ENCODE data around the gene ZSCAN29.

The ZSCAN29 gene

GRCh38 chr15:43330780-43331087, 40.1 kb downstream of the ZSCAN29 start:
- peak; percentile 34; the same call in 2 of the 3 replicates for ATAC-seq
- TF ChIP-seq ZFP30 (CRISPR knock-in tag; IDR thresholded peaks at IDR 0.05) (0 out of 2 replicates have a peak, but pooled peaks have one; percentile 11), BACH2 (CRISPR knock-in tag; IDR thresholded peaks at IDR 0.05; ENCODE audit: borderline replicate concordance) (no peak), ARNTL (CRISPR knock-in tag; IDR thresholded peaks at IDR 0.05; ENCODE audit: borderline replicate concordance, low read depth) (no peak)

- peak; percentile 96 for ATAC-seq
- no peak for TF ChIP-seq PATZ1 (CRISPR knock-in tag; IDR thresholded peaks at IDR 0.05; ENCODE audit: borderline replicate concordance)
- TF ChIP-seq OSR1 (CRISPR knock-in tag; IDR thresholded peaks at IDR 0.05) = no peak
- no peak for TF ChIP-seq ZNF70 (CRISPR knock-in tag; IDR thresholded peaks at IDR 0.05)
- TF ChIP-seq ZNF8 (CRISPR knock-in tag; IDR thresholded peaks at IDR 0.05) = no peak
- no peak for TF ChIP-seq TSHZ2 (CRISPR knock-in tag; IDR thresholded peaks at IDR 0.05)
- no peak for TF ChIP-seq CREB5 (CRISPR knock-in tag; IDR thresholded peaks at IDR 0.05; ENCODE audit: low read depth)
- TF ChIP-seq ISL1 (CRISPR knock-in tag; IDR thresholded peaks at IDR 0.05) = no peak
- no peak for TF ChIP-seq ARNTL (CRISPR knock-in tag; IDR thresholded peaks at IDR 0.05; ENCODE audit: borderline replicate concordance, low read depth)
- no peak for TF ChIP-seq TCF4 (CRISPR knock-in tag; IDR thresholded peaks at IDR 0.05; ENCODE audit: borderline replicate concordance)
- no peak for TF ChIP-seq CSDC2 (CRISPR knock-in tag; IDR thresholded peaks at IDR 0.05)
- TF ChIP-seq BACH2 (CRISPR knock-in tag; IDR thresholded peaks at IDR 0.05; ENCODE audit: borderline replicate concordance) = no peak
- no peak for TF ChIP-seq ZFP30 (CRISPR knock-in tag; IDR thresholded peaks at IDR 0.05)
- TF ChIP-seq ZC3H10 (CRISPR knock-in tag; IDR thresholded peaks at IDR 0.05) = no peak
- TF ChIP-seq RARB (CRISPR knock-in tag; IDR thresholded peaks at IDR 0.05) = no peak
- TF ChIP-seq ESRRG (CRISPR knock-in tag; IDR thresholded peaks at IDR 0.05) = no peak
- TF ChIP-seq CSRNP3 (CRISPR knock-in tag; IDR thresholded peaks at IDR 0.05) = no peak
- TF ChIP-seq ZFP3 (CRISPR knock-in tag; IDR thresholded peaks at IDR 0.05) = no peak
Observed at GRCh38 chr15:43329960-43330779, 40.7 kb downstream of the ZSCAN29 start, which contains the start of gene LCMT2. TSS of gene LCMT2 (minus strand) at chr15:43330573. CDS start at chr15:43330489, 84 bp downstream.

- TF ChIP-seq TSHZ2 (CRISPR knock-in tag; IDR thresholded peaks at IDR 0.05) (no peak), GLIS3 (CRISPR knock-in tag; IDR thresholded peaks at IDR 0.05) (no peak), ZC3H10 (CRISPR knock-in tag; IDR thresholded peaks at IDR 0.05) (no peak), CSRNP3 (CRISPR knock-in tag; IDR thresholded peaks at IDR 0.05) (no peak), BACH2 (CRISPR knock-in tag; IDR thresholded peaks at IDR 0.05; ENCODE audit: borderline replicate concordance) (no peak), ARNTL (CRISPR knock-in tag; IDR thresholded peaks at IDR 0.05; ENCODE audit: borderline replicate concordance, low read depth) (no peak), TCF4 (CRISPR knock-in tag; IDR thresholded peaks at IDR 0.05; ENCODE audit: borderline replicate concordance) (no peak), ZFP3 (CRISPR knock-in tag; IDR thresholded peaks at IDR 0.05) (no peak)
- ATAC-seq = no peak
Observed at GRCh38 chr15:43329217-43329959, 41.5 kb downstream of the ZSCAN29 start.
